Mesangial cell (primary cell): ENCODE measurements around the gene ZNF507. TPM values are rescaled to one million over a fixed set of nuclear protein-coding genes. Genes with fewer than 3 reads are reported as not detected.

Experiments used
- total RNA-seq: library from RNA; depleted of rRNA; stranded (reverse); fragments of >200 nt; gene quantifications from 2 replicates; pipeline ENCODE4 v1.2.3, GENCODE V29; 2015

The ZNF507 gene
- total RNA-seq: 7.2 and 9.9 TPM in 2 replicates

DNA sequence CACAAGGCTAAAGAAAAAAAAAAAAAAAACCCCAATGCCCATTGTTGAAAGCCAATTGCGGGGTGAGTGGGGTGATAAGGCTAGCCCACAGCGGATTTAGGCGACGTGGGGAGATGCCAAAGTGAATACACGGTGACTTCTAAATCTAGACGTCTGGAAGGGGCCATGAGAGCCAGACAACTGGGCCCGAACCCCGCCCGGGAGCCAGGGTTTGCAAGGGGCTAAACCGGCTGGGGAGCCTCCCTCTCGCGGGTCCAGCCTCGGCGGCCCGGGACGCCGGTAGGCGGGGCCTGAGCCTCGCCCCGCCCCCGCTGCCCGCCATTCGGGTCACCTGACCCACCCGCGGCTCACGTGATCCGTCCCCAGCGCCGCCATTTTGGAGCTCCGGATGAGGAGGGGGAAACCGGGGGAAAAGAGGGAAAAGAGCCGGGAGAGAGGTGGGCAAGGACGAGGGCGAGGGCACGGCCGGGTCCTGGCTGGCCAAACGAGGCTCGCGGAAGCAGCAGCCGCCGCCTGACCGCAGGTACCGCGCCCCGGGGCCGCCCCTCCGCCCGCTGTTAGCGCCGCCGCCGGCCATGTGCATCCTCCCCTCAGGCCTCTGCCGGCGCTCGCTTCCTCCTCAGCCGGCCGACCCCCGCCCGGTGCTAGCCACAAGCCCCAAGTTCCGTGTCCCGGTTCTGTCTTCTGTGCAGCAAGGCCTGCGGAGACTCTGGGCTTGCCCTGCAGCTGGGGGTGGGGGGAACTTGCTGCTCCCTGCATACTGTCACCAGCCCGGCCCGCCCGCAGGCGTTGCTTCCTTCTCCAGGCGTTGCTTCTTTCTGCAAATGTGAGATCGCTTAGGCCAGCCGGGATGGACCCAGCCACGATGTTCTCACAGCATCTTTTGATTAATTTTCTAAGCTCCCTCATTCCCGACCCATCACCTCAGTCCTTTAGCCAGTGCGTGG is at the start of gene ZNF507:
Gene ZNF507 (plus strand): TSS at position 350 of the 947 bp plus-strand sequence. CDS start 7,221 bp downstream, outside the sequence.

DNA sequence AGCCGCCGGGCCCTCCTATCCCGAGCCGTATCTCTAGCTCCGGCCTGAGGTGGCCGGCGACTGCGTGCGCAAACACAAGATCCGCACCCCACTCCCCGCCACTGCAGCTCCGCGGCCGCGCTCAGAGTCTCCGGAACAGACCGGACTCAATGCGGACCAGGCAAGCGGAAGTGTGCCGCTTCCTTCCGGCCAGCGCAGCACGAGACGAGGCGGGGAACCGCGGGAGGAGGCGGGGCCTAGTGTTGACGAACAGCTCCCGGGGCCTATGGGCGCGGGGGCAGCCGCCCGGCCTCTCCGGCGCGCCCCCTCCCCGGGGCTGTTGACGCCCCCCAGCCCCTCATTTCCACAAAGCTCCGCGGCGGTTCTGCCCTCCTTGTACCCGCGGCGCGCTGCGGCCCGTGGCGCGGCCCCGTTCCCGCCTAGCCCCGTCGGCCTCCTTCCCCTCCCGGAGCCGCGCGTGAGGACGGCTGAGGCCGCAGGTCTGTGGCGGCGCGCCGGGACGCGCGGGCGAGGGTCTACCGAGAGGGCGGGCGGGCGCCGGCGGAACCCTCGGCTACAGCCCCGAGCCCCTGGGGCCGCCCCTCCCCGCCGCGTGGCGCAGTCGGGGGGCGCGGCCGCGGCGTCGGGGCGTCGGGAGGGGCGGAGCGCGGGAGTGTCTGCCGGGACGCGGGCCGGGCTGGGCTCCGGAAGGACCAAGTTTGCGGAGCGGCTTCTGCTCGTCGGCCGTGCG is 60.2 kb downstream of the ZNF507 start, which contains the start of gene DPY19L3:
Gene DPY19L3 (plus strand): TSS at position 340 of the 730 bp plus-strand sequence. CDS start 2,484 bp downstream, outside the sequence.

Other genes starting within 250 kb of the ZNF507 start
- gene DPY19L3, start 60.2 kb downstream of the ZNF507 start, total RNA-seq: 9.5 and 40.2 TPM in 2 replicates
- 93.4 and 235 TPM in 2 replicates for gene PDCD5, start 235.6 kb downstream of the ZNF507 start, total RNA-seq